Stimulated activated naive CD4-positive, alpha-beta T cell treated with Interleukin-2 at 50 U/mL for 16 hours (primary cell): ENCODE measurements around the gene RCOR3.
"Not testable (repeated sequence)": the region's sequence is repeated elsewhere in the genome, so short reads cannot be mapped to it uniquely, and the experiment has no call there.

Experiments
- DNase-seq: peaks from one replicate; lab custom pipeline; 2025; lab: John Stamatoyannopoulos, UW

The RCOR3 gene

DNA sequence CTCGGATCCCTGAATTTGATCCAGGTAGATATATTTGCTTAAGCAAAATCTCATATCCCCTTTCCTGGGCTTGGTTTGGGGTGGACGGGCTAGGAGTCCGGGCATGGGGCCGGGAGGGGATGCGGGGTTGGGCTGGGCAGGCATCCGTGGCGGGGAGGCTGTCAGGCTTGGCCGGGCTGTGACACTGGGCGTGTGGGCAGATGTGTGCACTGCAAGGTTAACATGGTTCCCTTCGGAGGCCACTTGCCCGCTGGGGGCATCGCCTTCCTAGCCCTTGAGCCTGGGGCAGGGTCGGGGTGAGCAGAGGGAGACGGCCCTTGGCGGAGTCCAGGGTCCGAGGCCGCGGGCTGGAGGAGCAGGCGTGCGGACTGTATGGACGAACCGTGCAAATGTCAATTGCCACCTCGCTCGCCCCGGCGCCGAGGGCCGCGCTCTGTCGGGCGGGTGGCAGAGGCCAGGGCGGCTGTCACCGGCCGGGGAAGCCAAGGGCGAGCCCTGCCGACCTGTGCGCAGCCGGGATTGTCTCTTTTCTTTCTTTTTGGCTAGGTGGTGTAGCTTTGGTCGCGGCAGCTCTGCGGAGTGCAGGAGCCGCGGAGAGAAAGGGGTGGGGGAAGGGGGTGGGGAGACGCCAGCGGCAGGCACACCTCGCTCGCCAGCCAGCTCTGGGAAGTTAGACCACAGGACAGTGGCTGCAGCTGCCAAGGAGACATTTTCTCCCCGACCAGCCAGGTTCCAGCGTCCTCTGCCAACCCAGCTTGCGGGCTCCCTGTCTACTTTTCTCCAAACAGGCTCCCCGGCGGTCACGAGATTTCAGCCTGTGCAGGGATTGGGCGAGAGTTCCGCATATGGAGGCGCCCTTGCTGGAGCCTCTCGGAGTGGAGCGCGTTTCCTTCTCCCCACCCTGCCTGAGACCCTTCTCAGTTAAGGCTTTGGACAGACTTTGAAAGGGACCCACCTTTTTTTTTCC lies 1.3 kb downstream of the RCOR3 start:
- DNase-seq, result peak; percentile 65

DNA sequence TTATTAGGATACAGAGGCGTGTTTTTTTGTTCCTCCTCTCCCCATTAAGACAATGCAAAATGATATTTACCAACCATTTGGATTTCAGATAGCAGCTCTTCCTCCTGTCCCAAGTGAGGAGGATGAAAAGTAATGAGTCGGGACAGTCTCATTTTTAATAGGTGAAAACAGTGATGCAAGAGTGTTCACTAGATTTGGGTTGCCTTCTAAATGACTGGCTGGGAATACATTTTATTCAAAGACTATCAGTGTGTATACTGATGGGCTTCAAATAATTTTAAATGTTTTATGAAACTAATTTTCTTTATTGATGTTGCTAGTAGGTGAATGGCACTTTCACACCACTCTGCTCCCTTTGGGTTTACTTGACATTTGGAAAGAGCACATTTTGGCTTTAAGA lies 2.1 kb downstream of the RCOR3 start:
- no peak for DNase-seq

DNA sequence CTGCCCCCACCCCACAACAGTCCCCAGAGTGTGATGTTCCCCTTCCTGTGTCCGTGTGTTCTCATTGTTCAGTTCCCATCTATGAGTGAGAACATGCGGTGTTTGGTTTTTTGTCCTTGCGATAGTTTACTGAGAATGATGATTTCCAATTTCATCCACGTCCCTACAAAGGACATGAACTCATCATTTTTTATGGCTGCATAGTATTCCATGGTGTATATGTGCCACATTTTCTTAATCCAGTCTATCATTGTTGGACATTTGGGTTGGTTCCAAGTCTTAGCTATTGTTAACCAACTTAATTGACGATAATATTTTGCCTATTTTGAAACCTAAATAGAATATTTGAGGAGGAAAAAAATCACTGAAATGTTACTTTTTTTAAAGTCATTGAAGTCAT lies 3.9 kb downstream of the RCOR3 start:
- not testable (repeated sequence) for DNase-seq

DNA sequence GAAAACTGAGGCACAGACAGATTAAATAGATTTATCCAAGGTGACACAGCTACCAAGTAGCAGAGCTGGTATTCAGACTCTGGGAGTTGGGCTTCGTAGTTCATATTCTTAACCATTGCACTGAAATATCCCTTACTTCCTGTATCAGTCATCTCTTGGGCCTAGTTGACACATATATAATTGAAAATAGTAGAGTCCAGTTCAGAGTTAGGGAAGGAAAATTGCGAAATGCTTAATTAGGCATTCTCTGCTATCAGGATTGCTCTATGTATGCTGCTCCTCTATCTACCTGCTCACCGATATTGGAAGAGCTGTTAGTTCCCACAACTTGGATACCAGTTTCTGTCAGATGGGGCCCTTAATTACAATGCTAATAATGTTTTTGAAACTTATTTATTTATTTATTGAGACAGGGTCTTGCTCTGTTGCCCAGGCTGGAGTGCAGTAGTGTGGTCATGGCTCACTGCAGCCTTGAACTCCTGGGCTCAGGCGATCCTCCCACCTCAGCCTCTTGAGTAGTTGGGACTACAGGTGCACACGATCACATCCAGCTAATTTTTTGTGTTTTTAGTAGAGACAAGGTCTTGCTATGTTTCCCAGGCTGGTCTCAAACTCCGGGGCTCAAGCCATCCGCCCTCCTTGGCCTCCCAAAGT lies 8.2 kb downstream of the RCOR3 start:
- DNase-seq, result no peak

DNA sequence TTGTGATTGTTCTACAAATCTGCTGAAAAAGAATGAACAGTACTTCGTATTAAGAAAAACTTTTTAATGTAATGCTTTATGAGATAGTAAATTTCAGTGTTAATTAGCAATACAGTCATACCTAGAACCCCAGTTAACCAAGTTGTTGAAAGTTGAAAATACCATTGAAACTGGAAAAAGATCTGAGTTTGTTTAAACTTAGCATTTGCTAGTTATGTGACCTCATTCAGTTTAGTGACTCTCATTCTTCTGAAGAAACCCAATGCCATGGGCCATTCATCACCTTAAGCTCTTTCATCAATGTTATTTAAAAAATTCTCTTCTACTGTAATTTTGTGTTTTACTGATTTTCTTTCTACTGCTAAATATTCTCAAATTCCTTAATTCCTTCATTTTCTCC lies 20.2 kb downstream of the RCOR3 start:
- DNase-seq, result no peak

DNA sequence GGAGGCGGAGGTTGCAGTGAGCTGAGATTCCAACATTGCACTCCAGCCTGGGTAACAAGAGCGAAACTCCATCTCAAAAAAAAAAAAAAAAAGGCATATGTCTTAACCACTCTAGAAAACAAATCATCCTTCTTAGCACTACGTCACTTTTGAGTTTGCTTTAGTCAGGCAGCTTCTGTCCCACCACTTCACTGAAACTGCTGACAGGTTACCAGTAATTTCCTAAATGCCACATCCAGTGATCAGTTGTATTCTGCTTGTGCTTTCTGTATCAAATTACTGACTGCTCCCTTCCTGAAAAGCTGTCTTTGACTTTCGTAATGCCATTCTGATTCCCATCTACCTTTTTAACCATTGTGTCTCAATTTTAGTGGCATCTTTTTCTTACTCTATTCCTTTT lies 21.7 kb downstream of the RCOR3 start:
- DNase-seq, result no peak

DNA sequence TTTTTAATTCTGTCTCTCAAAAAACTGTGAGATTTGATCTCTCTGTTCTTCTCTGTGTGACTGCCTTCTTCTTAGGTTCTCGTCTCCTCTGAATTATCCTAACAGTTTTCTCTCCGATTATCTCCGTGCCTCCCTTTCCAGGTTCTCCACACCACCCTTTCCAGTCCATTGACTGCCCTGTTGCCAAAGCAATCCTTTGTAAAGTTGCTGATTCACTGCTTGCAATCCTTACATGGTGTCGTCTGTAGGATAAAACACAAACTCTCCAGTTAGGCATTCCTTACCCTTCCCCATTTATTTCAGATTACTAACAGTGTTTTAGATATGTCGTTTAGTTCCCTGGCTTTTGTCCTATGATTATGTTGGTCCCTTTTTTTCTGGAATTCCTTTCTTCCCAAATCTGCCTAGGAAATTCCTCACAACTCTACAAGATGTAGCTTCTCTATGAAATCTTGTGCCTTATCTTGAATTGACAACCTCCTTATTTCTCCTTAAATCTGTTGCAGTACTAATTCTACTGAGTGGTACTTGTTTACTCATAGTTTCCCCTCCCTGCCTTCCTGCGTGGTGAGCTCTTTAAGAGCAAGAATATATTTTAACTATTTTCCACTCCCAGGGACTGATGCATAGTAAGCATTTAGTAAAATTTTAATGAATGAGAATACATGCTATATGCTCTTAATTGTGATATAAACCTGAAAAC lies 22.3 kb downstream of the RCOR3 start:
- no peak for DNase-seq

DNA sequence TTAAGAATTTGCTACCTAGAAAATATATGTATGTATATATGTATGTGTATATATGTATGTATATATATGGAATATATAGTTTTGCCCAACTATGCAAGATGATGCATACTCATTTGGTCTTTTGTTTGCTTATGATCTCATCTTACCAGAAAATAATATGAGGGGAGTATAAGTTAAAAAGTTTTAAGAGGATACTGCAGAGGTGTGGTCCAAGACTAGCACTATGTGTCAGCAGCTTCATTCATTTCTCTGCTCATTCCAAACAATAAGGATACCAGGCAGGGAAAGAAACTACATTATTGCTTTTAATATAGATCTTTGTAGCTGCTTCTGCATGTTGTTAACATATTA lies 22.8 kb downstream of the RCOR3 start:
- no peak for DNase-seq

DNA sequence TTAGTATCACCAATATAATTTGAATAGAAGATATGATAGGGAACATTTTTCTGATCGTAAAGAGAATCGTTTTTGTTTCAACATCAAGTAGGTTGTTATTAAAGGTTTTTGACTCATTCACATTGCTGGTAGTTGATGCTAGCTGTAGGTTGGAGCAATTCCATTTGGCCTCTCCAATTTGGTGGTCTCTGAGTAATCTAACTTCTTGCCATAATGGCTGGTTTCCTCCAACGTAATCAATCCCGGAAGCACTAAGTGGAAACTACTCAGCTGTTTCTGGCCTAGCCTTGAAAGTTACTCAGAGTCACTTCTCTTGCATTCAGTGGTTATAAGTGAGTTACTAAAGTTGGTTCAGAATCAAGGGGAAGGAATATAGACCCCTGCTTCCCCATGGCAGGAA lies 26.0 kb downstream of the RCOR3 start:
- DNase-seq, result no peak

DNA sequence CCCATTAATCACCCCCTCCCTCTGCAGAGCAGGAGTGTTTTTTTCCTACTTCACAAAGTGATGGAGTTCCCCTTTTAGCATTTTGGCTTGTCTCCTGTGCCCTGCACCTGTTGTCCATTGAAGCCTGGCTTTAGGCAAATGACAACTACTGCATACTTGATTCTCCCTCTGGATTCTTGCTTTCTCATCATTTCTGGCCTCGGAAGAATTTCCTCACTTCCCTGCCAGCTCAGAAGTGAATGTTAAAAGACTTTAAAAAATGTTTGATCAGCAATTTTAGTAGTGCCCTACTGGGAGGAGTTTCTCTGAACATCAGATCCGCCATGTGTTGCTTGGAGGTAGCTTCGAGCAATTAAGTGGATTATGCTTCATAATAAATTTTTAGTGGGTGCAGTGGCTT lies 28.1 kb downstream of the RCOR3 start:
- no peak for DNase-seq

DNA sequence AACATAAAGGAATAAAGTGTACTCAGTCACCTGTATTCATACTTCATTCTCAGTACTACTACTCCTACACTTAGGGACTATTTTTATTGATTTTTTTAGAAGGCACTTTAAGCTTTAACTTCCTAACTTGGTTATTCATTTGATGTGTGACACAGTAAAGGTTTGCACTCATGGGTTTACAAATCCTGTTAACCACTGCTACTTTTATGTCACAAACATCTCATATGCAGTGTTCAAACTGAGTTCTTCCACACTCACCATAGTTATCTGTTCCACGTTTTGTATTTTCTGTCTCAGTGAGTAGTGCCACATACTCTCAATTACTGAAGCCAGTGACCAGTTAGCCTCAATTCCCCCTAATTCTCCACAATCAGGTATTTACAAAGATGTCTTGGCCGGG lies 33.2 kb downstream of the RCOR3 start:
- DNase-seq, result no peak

DNA sequence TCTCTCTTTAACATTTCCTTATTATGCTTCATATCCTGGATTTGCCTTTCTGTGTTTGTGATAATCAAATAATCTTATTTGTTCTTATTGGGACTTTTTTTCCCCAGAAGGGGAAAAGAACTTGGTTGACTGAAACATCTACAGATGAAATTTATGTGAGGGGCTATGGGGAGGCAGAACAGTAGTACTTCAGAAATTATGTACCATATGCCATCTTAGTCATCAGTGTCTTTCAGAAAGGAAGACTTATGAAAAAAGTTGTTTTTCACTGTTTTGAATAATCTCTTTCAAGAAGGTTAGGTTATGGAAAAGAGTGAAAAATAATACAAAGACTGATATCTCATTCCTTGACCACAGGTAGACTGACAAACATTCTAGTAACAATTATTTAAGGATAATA lies 37.2 kb downstream of the RCOR3 start:
- DNase-seq, result no peak

DNA sequence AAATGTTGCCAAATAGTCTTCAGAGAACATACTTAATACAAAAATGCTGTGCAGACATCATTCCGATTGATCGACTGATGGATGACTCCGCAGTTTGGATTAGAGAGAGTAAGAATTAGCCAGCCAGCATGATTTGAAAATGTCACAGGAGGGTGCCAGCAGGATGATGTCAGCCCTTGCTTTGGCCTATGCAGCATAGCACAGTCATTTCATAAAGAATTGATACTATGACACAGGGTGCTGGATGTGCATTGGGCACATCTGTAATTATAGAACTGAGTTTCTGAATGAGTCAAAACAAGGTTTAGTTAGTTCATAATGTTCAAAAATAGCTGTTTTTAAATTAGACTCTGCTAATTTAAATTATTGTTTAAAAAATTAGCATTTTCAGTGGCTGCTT lies 45.9 kb downstream of the RCOR3 start:
- DNase-seq, result peak; percentile 40

DNA sequence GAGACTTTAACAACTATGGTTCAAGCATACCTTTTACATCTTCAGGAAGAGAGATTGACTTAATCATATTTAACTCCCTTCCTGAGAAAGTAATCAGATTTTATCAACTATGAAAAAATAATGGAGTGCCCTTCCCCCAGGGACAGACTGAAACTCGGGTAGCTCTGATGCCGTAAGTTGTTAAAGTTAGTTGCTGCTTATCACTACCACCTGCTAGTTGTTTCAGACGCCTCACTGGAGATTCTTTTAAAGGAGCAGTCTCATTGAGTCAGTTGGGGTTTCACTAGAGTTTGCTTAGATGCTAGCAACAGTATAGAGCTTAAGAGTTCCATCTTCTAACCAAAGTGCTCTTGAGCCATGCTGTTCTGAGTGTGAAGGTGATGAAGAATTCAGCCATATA lies 50.5 kb downstream of the RCOR3 start:
- no peak for DNase-seq

DNA sequence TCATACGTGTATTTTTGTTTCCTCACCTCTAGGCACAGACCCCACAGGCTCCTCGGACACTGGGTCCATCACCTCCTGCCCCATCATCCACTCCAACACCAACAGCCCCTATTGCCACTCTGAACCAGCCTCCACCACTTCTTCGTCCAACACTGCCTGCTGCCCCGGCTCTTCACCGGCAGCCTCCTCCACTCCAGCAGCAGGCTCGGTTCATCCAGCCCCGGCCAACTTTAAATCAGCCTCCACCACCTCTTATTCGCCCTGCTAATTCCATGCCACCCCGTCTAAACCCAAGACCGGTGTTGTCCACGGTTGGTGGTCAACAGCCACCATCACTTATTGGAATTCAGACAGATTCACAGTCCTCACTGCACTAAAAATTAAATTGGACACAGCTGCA lies 54.2 kb downstream of the RCOR3 start:
- DNase-seq, result no peak

DNA sequence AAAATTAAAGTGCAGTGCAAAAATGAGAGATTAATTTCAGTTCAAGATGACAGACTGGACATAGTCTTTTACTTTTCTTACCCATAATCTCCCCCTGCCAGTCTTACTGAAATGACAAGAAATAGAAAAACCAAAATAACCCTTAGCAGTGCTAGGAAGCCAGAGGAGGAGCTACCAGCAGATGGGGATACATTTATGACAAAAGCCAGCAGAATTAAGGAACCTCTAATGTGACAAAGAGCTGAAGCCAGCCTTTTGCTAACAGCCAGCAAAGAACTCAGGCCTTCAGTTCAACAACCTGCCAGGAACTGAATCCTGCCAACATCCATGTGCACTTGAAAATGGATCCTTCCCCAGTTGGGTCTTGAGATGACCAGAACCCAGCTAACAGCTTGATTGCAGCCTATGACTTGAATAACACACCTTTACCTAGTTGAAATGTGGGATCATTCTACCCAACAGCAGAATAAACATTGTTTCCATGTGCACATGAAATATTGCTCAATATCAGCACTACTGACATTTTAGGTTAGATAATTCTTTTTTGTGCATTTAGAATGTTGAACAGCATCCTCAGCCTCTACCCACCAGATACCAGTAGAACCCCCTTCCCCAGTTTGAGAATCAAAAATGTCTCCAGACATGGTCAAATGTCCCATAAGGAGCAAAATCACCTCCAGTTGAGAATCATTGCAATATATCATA lies 59.6 kb downstream of the RCOR3 start:
- no peak for DNase-seq

DNA sequence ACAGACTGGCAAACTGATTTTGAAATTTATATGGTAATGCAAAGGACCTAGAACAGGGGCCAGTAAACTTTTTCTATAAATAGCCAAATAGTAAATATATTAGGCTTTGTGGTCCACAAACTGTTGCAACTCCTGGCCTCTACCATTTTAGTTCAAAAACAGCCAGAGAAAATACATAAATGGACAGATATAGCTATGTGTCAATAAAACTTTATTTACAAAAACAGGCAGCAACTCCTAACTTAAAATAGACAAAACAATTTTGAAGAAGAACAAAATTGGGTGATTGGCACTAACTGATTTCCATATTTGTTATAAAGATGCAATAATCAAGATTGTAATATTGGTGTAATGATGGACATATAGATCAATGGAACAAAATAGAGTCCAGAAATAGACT lies 60.7 kb downstream of the RCOR3 start:
- DNase-seq, result no peak

DNA sequence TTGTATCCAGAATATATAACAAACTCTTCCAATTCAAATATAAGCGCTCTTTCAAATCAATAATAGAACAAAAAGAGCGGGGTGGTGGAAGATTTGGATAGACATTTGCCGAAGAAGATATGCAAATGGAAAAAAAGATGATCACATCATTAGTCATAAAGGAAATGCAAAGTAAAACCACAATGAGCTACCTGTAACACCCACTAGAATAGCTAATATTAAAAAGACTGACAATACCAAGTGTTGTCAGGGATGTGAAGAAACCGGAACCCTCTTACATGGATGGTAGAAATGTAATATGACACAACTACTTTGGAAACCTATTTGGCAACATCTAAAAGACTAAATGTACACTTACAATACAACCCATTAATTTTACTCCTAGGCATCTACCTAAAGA lies 61.8 kb downstream of the RCOR3 start:
- DNase-seq, result no peak

DNA sequence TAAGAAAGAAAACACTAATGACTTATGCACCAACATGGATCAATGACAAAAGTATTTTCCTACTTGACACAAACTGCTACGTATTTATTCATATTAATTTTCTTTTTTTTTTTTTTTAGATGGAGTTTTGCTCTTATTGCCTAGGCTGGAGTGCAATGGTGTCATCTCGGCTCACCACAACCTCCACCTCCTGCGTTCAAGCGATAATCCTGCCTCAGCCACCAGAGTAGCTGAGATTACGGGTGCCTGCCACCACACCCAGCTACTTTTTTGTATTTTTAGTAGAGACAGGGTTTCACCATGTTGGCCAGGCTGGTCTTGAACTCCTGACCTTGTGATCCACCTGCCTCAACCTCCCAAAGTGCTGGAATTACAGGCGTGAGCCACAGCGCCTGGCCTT lies 62.5 kb downstream of the RCOR3 start:
- not testable (repeated sequence) for DNase-seq

DNA sequence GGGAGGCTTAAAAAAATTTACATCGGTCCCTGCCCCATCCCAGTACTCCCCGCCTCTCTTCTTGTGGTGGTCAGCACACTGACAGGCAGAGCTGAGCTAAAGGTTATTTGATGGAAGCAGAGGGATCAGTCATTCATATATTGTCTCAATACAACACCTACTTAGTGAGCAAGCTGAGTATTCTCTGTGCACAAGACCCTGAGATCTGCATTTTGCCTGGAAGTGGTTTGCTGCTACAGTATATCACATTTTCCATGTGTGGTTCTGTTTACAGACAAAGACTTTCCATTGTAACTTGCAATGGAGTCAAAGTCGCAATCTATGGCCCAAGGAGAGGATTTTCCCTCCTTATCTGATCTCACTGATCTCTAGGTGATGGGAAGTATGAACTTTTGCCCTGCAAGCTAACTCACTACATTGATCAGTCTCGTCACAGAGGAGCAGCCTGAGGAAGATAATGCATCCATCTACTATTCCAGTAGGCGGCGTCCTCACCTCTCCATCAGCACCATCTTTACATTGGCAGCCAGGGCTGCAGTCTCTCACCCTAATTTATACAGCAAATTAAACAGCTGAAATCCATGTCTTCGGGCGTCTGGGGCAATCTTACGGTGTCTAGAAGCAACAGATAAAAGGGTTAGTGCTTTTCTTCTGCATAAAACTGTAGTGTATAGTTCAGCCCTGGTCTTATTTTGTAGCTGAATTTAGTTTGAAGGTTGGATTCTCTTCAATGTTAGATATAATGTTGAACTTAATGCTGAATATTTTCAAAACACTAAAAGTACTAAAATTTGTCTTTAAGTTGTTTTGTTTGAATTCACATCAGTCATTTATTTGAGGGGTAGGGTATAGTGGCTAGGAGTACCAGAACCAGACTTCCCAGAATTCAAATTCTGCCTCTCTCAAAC lies 64.2 kb downstream of the RCOR3 start:
- peak; percentile 56 for DNase-seq
